Adrenal gland (tissue), 5 donors: ENCODE data around the gene MSANTD2.

Source experiments
- CTCF ChIP-seq, 6 experiments: fragments of 450-650 bp in 4 of 6; fragments of 200-600 bp in 2 of 6; sonication (generic) in 1 of 6; IDR thresholded peaks; 1 replicate in 5 of 6; 2 replicates in 1 of 6; pipeline versions ENCODE4 v1.5.1 to v1.8.0; 2016 to 2021; ENCODE audit warnings: antibody characterized with exemption in 6 of 6, mild to moderate bottlenecking in 2 of 6, moderate library complexity in 1 of 6
- POLR2A ChIP-seq, 2 donors: fragments of 450-650 bp; IDR thresholded peaks; one replicate each; pipeline ENCODE4 v1.6.1; 2017; ENCODE audit warnings: antibody characterized with exemption in 2 of 2, mild to moderate bottlenecking in 2 of 2, moderate library complexity in 1 of 2
- donor health status: DM: no; HTN: no; CAD: no.

GRCh38 chr11:124761301-124762104 lies 38.7 kb downstream of the MSANTD2 start:
- TF ChIP-seq CTCF (IDR thresholded peaks at IDR 0.05) (no peak), POLR2A (IDR thresholded peaks at IDR 0.05) (no peak)
